NCI-H128 (cell line): ENCODE data around the gene HSFX2.
"Not testable (repeated sequence)": the region's sequence is repeated elsewhere in the genome, so short reads cannot be mapped to it uniquely, and the experiment has no call there.

Source experiments
- DNase-seq: peaks from one replicate; lab custom pipeline; 2025; ENCODE audit not compliant: unreplicated experiment; lab: John Stamatoyannopoulos, UW

HSFX2 gene

GRCh38 chrX:149595214-149595613 lies at the start of gene HSFX2:
Gene HSFX2, minus strand, starts transcription at chrX:149595314. Its CDS starts 614 bp downstream, at chrX:149594700.
- DNase-seq: not testable (repeated sequence)

GRCh38 chrX:149643496-149643895 lies 48.4 kb upstream of the HSFX2 start:
- DNase-seq: no peak

- no peak for DNase-seq
Observed at GRCh38 chrX:149641835-149642234, 46.7 kb upstream of the HSFX2 start.

- DNase-seq: no peak
Observed at GRCh38 chrX:149641432-149641831, 46.3 kb upstream of the HSFX2 start.

GRCh38 chrX:149639568-149639967 lies 44.5 kb upstream of the HSFX2 start:
- DNase-seq: no peak

- DNase-seq: no peak
Observed at GRCh38 chrX:149638860-149639259, 43.7 kb upstream of the HSFX2 start.

GRCh38 chrX:149633511-149633910 lies 38.4 kb upstream of the HSFX2 start:
- DNase-seq: no peak

GRCh38 chrX:149631234-149632165 lies 36.4 kb upstream of the HSFX2 start, which contains the start of gene TMEM185A:
Gene TMEM185A, minus strand, starts transcription at chrX:149631792. Its CDS starts 212 bp downstream, at chrX:149631580.
- peak; percentile 54 for DNase-seq

- no peak for DNase-seq
Observed at GRCh38 chrX:149630681-149631233, 35.6 kb upstream of the HSFX2 start.

- DNase-seq: no peak
Observed at GRCh38 chrX:149629730-149630387, 34.7 kb upstream of the HSFX2 start.

- no peak for DNase-seq
Observed at GRCh38 chrX:149628768-149629167, 33.7 kb upstream of the HSFX2 start.

- no peak for DNase-seq
Observed at GRCh38 chrX:149628280-149628679, 33.2 kb upstream of the HSFX2 start.

- not testable (repeated sequence) for DNase-seq
Observed at GRCh38 chrX:149626829-149627228, 31.7 kb upstream of the HSFX2 start.

- not testable (repeated sequence) for DNase-seq
Observed at GRCh38 chrX:149619662-149620061, 24.5 kb upstream of the HSFX2 start.

- DNase-seq: no peak
Observed at GRCh38 chrX:149618871-149619270, 23.8 kb upstream of the HSFX2 start.

- DNase-seq: no peak
Observed at GRCh38 chrX:149611623-149612175, 16.6 kb upstream of the HSFX2 start.

- DNase-seq: no peak
Observed at GRCh38 chrX:149610511-149610910, 15.4 kb upstream of the HSFX2 start.

GRCh38 chrX:149607699-149608098 lies 12.6 kb upstream of the HSFX2 start:
- DNase-seq: no peak

GRCh38 chrX:149605248-149605885 lies 10.3 kb upstream of the HSFX2 start:
- not testable (repeated sequence) for DNase-seq

- not testable (repeated sequence) for DNase-seq
Observed at GRCh38 chrX:149598603-149599002, 3.5 kb upstream of the HSFX2 start.

- not testable (repeated sequence) for DNase-seq
Observed at GRCh38 chrX:149595943-149596342, 829 bp upstream of the HSFX2 start.
